ENCODE measurements around the gene ZSCAN10. TPM values are rescaled to one million over a fixed set of nuclear protein-coding genes. Genes with fewer than 3 reads are reported as not detected.
"Not testable (repeated sequence)": the region's sequence is repeated elsewhere in the genome, so short reads cannot be mapped to it uniquely, and the experiment has no call there.

The ZSCAN10 gene
- total RNA-seq, 2 donors from 2014 or later: 0.22 TPM; not detected in 1

GRCh38 chr16:3140603-3141427 lies 41.7 kb upstream of the ZSCAN10 start:
- Mint-ChIP-seq H3K4me3 (no peak overlapping the region), H3K27me3 (no peaks in the 10 kb centered on the region), H3K9me3 (no peaks in the 10 kb centered on the region), H3K4me1 (ENCODE audit: low read depth in 2 of 2) (peaks cover 7 to 12% of the 10 kb centered on the region in 2 donors), H3K27ac (no peak overlapping the region), H3K36me3 (no peaks in the 10 kb centered on the region)
- no peak for ATAC-seq
- DNase-seq (ENCODE audit: low spot score): no peak

- not testable (repeated sequence) for H3K27me3 Mint-ChIP-seq; H3K9me3 Mint-ChIP-seq; H3K27ac Mint-ChIP-seq; H3K36me3 Mint-ChIP-seq; ATAC-seq; H3K4me3 Mint-ChIP-seq; DNase-seq (ENCODE audit: low spot score)
- H3K4me1 Mint-ChIP-seq (ENCODE audit: low read depth in 2 of 2): peaks cover 8 to 13% of the 10 kb centered on the region in 2 donors
Measured at GRCh38 chr16:3139561-3139960, 40.5 kb upstream of the ZSCAN10 start.

GRCh38 chr16:3138823-3139426 lies 39.8 kb upstream of the ZSCAN10 start:
- DNase-seq (ENCODE audit: low spot score) (no peak), ATAC-seq (no peak)
- Mint-ChIP-seq H3K36me3 (no peaks in the 10 kb centered on the region), H3K4me3 (no peak overlapping the region), H3K9me3 (no peaks in the 10 kb centered on the region), H3K27ac (no peak overlapping the region), H3K27me3 (no peaks in the 10 kb centered on the region), H3K4me1 (ENCODE audit: low read depth in 2 of 2) (peaks cover 8 to 15% of the 10 kb centered on the region in 2 donors)

GRCh38 chr16:3138342-3138741 lies 39.2 kb upstream of the ZSCAN10 start:
- Mint-ChIP-seq H3K4me1 (ENCODE audit: low read depth in 2 of 2) (peaks cover 8 to 17% of the 10 kb centered on the region in 2 donors), H3K36me3 (no peaks in the 10 kb centered on the region), H3K9me3 (no peaks in the 10 kb centered on the region), H3K27ac (no peak overlapping the region), H3K27me3 (no peaks in the 10 kb centered on the region), H3K4me3 (no peak overlapping the region)
- ATAC-seq (no peak), DNase-seq (ENCODE audit: low spot score) (no peak)

GRCh38 chr16:3137267-3137666 lies 38.2 kb upstream of the ZSCAN10 start:
- DNase-seq (ENCODE audit: low spot score): no peak
- ATAC-seq: no peak
- Mint-ChIP-seq H3K27me3 (no peaks in the 10 kb centered on the region), H3K4me3 (no peak overlapping the region), H3K27ac (no peak overlapping the region), H3K4me1 (ENCODE audit: low read depth in 2 of 2) (peaks cover 9 to 17% of the 10 kb centered on the region in 2 donors), H3K36me3 (no peaks in the 10 kb centered on the region), H3K9me3 (no peaks in the 10 kb centered on the region)

- Mint-ChIP-seq H3K4me3 (peak overlapping the region; percentile 98), H3K36me3 (no peaks in the 10 kb centered on the region), H3K27ac (peak overlapping the region; percentile 85 to 87), H3K9me3 (no peaks in the 10 kb centered on the region), H3K4me1 (ENCODE audit: low read depth in 2 of 2) (peaks cover 9 to 15% of the 10 kb centered on the region in 2 donors), H3K27me3 (no peaks in the 10 kb centered on the region)
- peak in 1 of 2 donors; percentile 14 for ATAC-seq
- no peak for DNase-seq (ENCODE audit: low spot score)
Measured at GRCh38 chr16:3135126-3135715, 36.1 kb upstream of the ZSCAN10 start.

- Mint-ChIP-seq H3K27ac (peak within 1 kb of the TSS; percentile 85 to 87), H3K27me3 (no peaks in the 10 kb centered on the region), H3K4me1 (ENCODE audit: low read depth in 2 of 2) (peaks cover 14 to 20% of the 10 kb centered on the region in 2 donors), H3K4me3 (peak within 1 kb of the TSS; percentile 98), H3K9me3 (no peaks in the 10 kb centered on the region), H3K36me3 (peaks cover 4% of the 10 kb centered on the region)
- peak; percentile 96 for DNase-seq (ENCODE audit: low spot score)
- ATAC-seq: peak; percentile 96 to 98
Measured at GRCh38 chr16:3134338-3135125, 35.4 kb upstream of the ZSCAN10 start, which contains the start of gene ZNF213. TSS of gene ZNF213 (plus strand) at chr16:3135029. CDS start at chr16:3137281, 2,252 bp downstream.

- DNase-seq (ENCODE audit: low spot score) (no peak), ATAC-seq (no peak)
- Mint-ChIP-seq H3K27ac (peak overlapping the region; percentile 85 to 87), H3K27me3 (no peaks in the 10 kb centered on the region), H3K4me1 (ENCODE audit: low read depth in 2 of 2) (peaks cover 21 to 27% of the 10 kb centered on the region in 2 donors), H3K36me3 (peaks cover 5% of the 10 kb centered on the region), H3K4me3 (peak overlapping the region; percentile 98), H3K9me3 (no peaks in the 10 kb centered on the region)
Measured at GRCh38 chr16:3133844-3134243, 34.8 kb upstream of the ZSCAN10 start.

- Mint-ChIP-seq H3K4me1 (ENCODE audit: low read depth in 2 of 2) (peaks cover 34 to 35% of the 10 kb centered on the region in 2 donors), H3K27me3 (no peaks in the 10 kb centered on the region), H3K27ac (no peak overlapping the region), H3K4me3 (no peak overlapping the region), H3K9me3 (no peaks in the 10 kb centered on the region), H3K36me3 (peaks cover 5% of the 10 kb centered on the region)
- DNase-seq (ENCODE audit: low spot score) (no peak), ATAC-seq (no peak)
Measured at GRCh38 chr16:3131755-3132377, 32.8 kb upstream of the ZSCAN10 start.

- Mint-ChIP-seq H3K9me3 (no peaks in the 10 kb centered on the region), H3K36me3 (peaks cover 5% of the 10 kb centered on the region), H3K4me3 (peak overlapping the region; percentile 86), H3K4me1 (ENCODE audit: low read depth in 2 of 2) (peaks cover 42 to 45% of the 10 kb centered on the region in 2 donors), H3K27ac (peak overlapping the region; percentile 66 to 88), H3K27me3 (no peaks in the 10 kb centered on the region)
- ATAC-seq (peak; percentile 76 to 77), DNase-seq (ENCODE audit: low spot score) (peak; percentile 87)
Measured at GRCh38 chr16:3129137-3130131, 30.3 kb upstream of the ZSCAN10 start.

GRCh38 chr16:3127745-3128144 lies 28.7 kb upstream of the ZSCAN10 start:
- ATAC-seq (no peak), DNase-seq (ENCODE audit: low spot score) (no peak)
- Mint-ChIP-seq H3K9me3 (no peaks in the 10 kb centered on the region), H3K36me3 (peaks cover 5% of the 10 kb centered on the region), H3K4me1 (ENCODE audit: low read depth in 2 of 2) (peaks cover 44 to 45% of the 10 kb centered on the region in 2 donors), H3K27me3 (no peaks in the 10 kb centered on the region), H3K4me3 (no peak overlapping the region), H3K27ac (peak overlapping the region; percentile 47 to 63)
